Naive thymus-derived CD4-positive, alpha-beta T cell (primary cell): Measurements from ENCODE around the gene ISCU. TPM values are rescaled to one million over a fixed set of nuclear protein-coding genes. Genes with fewer than 3 reads are reported as not detected.
A peak's percentile ranks its signal among the peaks of the same experiment; 100 is the strongest.
"Not testable (repeated sequence)": the region's sequence is repeated elsewhere in the genome, so short reads cannot be mapped to it uniquely, and the experiment has no call there.

Experiments used
- ATAC-seq: fragments of 150-1000 bp; cut with Tn5 transposase; 2 replicates; pipeline ENCODE4 v1.10.0; 2021; ENCODE audit warnings: mild to moderate bottlenecking, moderate library complexity
- CTCF ChIA-PET: fragments of 350-600 bp; sonication (Branson Sonifier 250); formaldehyde crosslinking; loops from one replicate; lab custom pipeline; 2021; ENCODE audit warnings: antibody characterized with exemption; lab: Charles Lee
- POLR2A ChIA-PET: fragments of 350-600 bp; sonication (Branson Sonifier 250); formaldehyde crosslinking; loops from one replicate; lab custom pipeline; 2021; ENCODE audit warnings: antibody characterized with exemption, inconsistent platforms; lab: Charles Lee
- DNase-seq, 9 donors: peaks; one replicate each; pipeline versions ENCODE4 v3.0.0 to v3.0.0-alpha.2; 2020 to 2022; ENCODE audit warnings: mixed read lengths in 1 of 9
- H3K27ac ChIP-seq: one replicate; pipeline ENCODE4 v1.7.0; 2013; ENCODE audit warnings: mild to moderate bottlenecking, low read depth, low read length, moderate library complexity
- H3K27me3 ChIP-seq, 2 donors: one replicate each; pipeline ENCODE4 v1.7.0; 2013; ENCODE audit warnings: low read length in 2 of 2, mild to moderate bottlenecking in 2 of 2, moderate library complexity in 2 of 2; ENCODE audit not compliant: control insufficient read depth in 2 of 2, insufficient read depth in 2 of 2
- H3K36me3 ChIP-seq, 3 experiments: 1 replicate in 2 of 3; 2 replicates in 1 of 3; pipeline ENCODE4 v1.7.0; 2013; ENCODE audit warnings: low read length in 3 of 3, mild to moderate bottlenecking in 3 of 3, moderate library complexity in 1 of 3; ENCODE audit not compliant: insufficient read depth in 3 of 3, control insufficient read depth in 2 of 3
- H3K4me1 ChIP-seq, 2 donors: one replicate each; pipeline ENCODE4 v1.7.0; 2013; ENCODE audit warnings: low read length in 2 of 2, mild to moderate bottlenecking in 2 of 2, moderate library complexity in 1 of 2; ENCODE audit not compliant: control insufficient read depth in 2 of 2, insufficient read depth in 2 of 2
- H3K4me3 ChIP-seq: 2 replicates; pipeline ENCODE4 v1.7.0; 2013; ENCODE audit warnings: mild to moderate bottlenecking, low read length
- H3K9me3 ChIP-seq, 3 experiments: 1 replicate in 2 of 3; 2 replicates in 1 of 3; pipeline ENCODE4 v1.7.0; 2013; ENCODE audit warnings: low read length in 3 of 3; ENCODE audit not compliant: control insufficient read depth in 2 of 3
- H3K27ac Mint-ChIP-seq, 9 donors: one replicate each; pipeline ENCODE4 v1.8.0; 2020 to 2022; ENCODE audit warnings: mixed read lengths in 9 of 9, mild to moderate bottlenecking in 8 of 9, moderate library complexity in 5 of 9, inconsistent platforms in 2 of 9
- H3K27me3 Mint-ChIP-seq, 5 donors: one replicate each; pipeline ENCODE4 v1.8.0; 2021 to 2022; ENCODE audit warnings: mixed read lengths in 5 of 5, mild to moderate bottlenecking in 1 of 5
- H3K36me3 Mint-ChIP-seq, 5 donors: one replicate each; pipeline ENCODE4 v1.8.0; 2020 to 2022; ENCODE audit warnings: mixed read lengths in 5 of 5, mild to moderate bottlenecking in 3 of 5, inconsistent platforms in 1 of 5
- H3K4me1 Mint-ChIP-seq, 7 donors: one replicate each; pipeline ENCODE4 v1.8.0; 2020 to 2022; ENCODE audit warnings: mixed read lengths in 7 of 7, mild to moderate bottlenecking in 3 of 7, inconsistent platforms in 1 of 7
- H3K4me3 Mint-ChIP-seq, 10 donors: one replicate each; pipeline ENCODE4 v1.8.0; 2020 to 2022; ENCODE audit warnings: mild to moderate bottlenecking in 10 of 10, mixed read lengths in 10 of 10, moderate library complexity in 6 of 10, inconsistent platforms in 2 of 10
- H3K9me3 Mint-ChIP-seq, 11 donors: one replicate each; pipeline ENCODE4 v1.8.0; 2020 to 2022; ENCODE audit warnings: mixed read lengths in 11 of 11, mild to moderate bottlenecking in 4 of 11, inconsistent platforms in 1 of 11, moderate library complexity in 1 of 11
- intact Hi-C, 2 donors: fragments of 100-400 bp; cut with micrococcal nuclease; formaldehyde crosslinking; loops; one replicate each; pipeline ENCODE4 v1.15.1; 2023
- polyA plus RNA-seq, 2 donors: library from polyadenylated mRNA; unstranded; fragments of 300-500 nt; fragmentation: Illumina TruSeq; gene quantifications; one replicate each; pipeline ENCODE4 v1.2.3, GENCODE V29; 2021
- total RNA-seq, 6 experiments: library from RNA in 5 of 6; stranded (reverse) in 5 of 6; gene quantifications; 1 replicate in 5 of 6; 2 replicates in 1 of 6; pipeline ENCODE4 v1.2.3 and lab custom pipeline; 2021 to 2026

ISCU gene
- total and polyA plus RNA-seq, 7 experiments from 2014 or later: 51.7 to 401 (median 197) TPM

- Histone ChIP-seq H3K27me3 (no peaks in the 10 kb centered on the region), H3K9me3 (no peaks in the 10 kb centered on the region), H3K4me1 (peaks cover 22 to 56% of the 10 kb centered on the region in 2 donors), H3K36me3 (peaks cover 19 to 24% (median 22%) of the 10 kb centered on the region in 3 experiments), H3K4me3 (no peak overlapping the region), H3K27ac (peak overlapping the region; percentile 72)
- POLR2A ChIA-PET: interaction anchor here (15.1 kb wide), 1 partner anchor 63 kb away, joined by 200 read pairs; the partner anchor contains the start of gene SELPLG
- H3K4me1 Mint-ChIP-seq: peaks cover 28 to 100% (median 95%) of the 10 kb centered on the region in 7 donors
- DNase-seq (peak in 6 of 9 donors; percentile 13 to 43 (median 24)), ATAC-seq (no peak)
- H3K9me3 Mint-ChIP-seq: peaks cover 0 to 2% (median 0%) of the 10 kb centered on the region in 11 donors
- intact Hi-C loops: no loop called here
- CTCF ChIA-PET: interaction anchor here (0.6 to 9.7 kb wide), 10 partner anchors 9 to 1303 kb away, joined by 3 to 119 read pairs (median 4); partner anchors contain the start of gene ISCU
- H3K36me3 Mint-ChIP-seq: peaks cover 0 to 30% (median 25%) of the 10 kb centered on the region in 5 donors
- peaks cover 0 to 3% (median 0%) of the 10 kb centered on the region in 5 donors for H3K27me3 Mint-ChIP-seq
- H3K4me3 Mint-ChIP-seq: peak overlapping the region in 8 of 10 donors; percentile 7 to 91 (median 50)
- H3K27ac Mint-ChIP-seq: peak overlapping the region; percentile 20 to 99 (median 90)
Observed at GRCh38 chr12:108570743-108571608, 8.6 kb downstream of the ISCU start.

GRCh38 chr12:108571609-108572165, 9.3 kb downstream of the ISCU start:
- POLR2A ChIA-PET: interaction anchor here (1.7 to 15.1 kb wide), 2 partner anchors 46 to 63 kb away, joined by 7 to 200 read pairs; partner anchors contain the start of gene SELPLG
- peaks cover 33 to 100% (median 95%) of the 10 kb centered on the region in 7 donors for H3K4me1 Mint-ChIP-seq
- peaks cover 12 to 18% (median 17%) of the 10 kb centered on the region in 3 experiments for H3K36me3 ChIP-seq
- peaks cover 0 to 2% (median 0%) of the 10 kb centered on the region in 11 donors for H3K9me3 Mint-ChIP-seq
- intact Hi-C loops: no loop called here
- H3K4me3 ChIP-seq: no peak overlapping the region
- CTCF ChIA-PET: interaction anchor here (0.6 to 9.7 kb wide), 7 partner anchors 9 to 1303 kb away, joined by 3 to 119 read pairs (median 4); partner anchors contain the start of gene ISCU
- H3K27ac Mint-ChIP-seq: peak overlapping the region in 8 of 9 donors; percentile 51 to 99 (median 88)
- peaks cover 18 to 60% of the 10 kb centered on the region in 2 donors for H3K4me1 ChIP-seq
- no peaks in the 10 kb centered on the region for H3K9me3 ChIP-seq
- peaks cover 0 to 3% (median 0%) of the 10 kb centered on the region in 5 donors for H3K27me3 Mint-ChIP-seq
- H3K36me3 Mint-ChIP-seq: peaks cover 0 to 27% (median 25%) of the 10 kb centered on the region in 5 donors
- no peak for ATAC-seq
- DNase-seq: peak in 1 of 9 donors; percentile 8
- no peaks in the 10 kb centered on the region for H3K27me3 ChIP-seq
- peak overlapping the region; percentile 72 for H3K27ac ChIP-seq
- no peak overlapping the region for H3K4me3 Mint-ChIP-seq

GRCh38 chr12:108572166-108572790, 9.9 kb downstream of the ISCU start:
- peaks cover 18 to 60% of the 10 kb centered on the region in 2 donors for H3K4me1 ChIP-seq

GRCh38 chr12:108573317-108573716, 10.9 kb downstream of the ISCU start:
- peaks cover 0 to 9% (median 0%) of the 10 kb centered on the region in 11 donors for H3K9me3 Mint-ChIP-seq
- DNase-seq: no peak
- peaks cover 0 to 4% (median 0%) of the 10 kb centered on the region in 5 donors for H3K27me3 Mint-ChIP-seq
- intact Hi-C loops: no loop called here
- Histone ChIP-seq H3K9me3 (no peaks in the 10 kb centered on the region), H3K36me3 (peaks cover 0 to 8% (median under 1%) of the 10 kb centered on the region in 3 experiments), H3K4me1 (peaks cover 10 to 50% of the 10 kb centered on the region in 2 donors), H3K27ac (no peak overlapping the region), H3K4me3 (no peak overlapping the region), H3K27me3 (no peaks in the 10 kb centered on the region)
- ChIA-PET CTCF (interaction anchor here (0.6 to 1.1 kb wide), 2 partner anchors 91 to 118 kb away, joined by 3 read pairs; no protein-coding TSS in a partner anchor), POLR2A (interaction anchor here (1.7 to 15.1 kb wide), 2 partner anchors 44 to 61 kb away, joined by 7 to 200 read pairs; partner anchors contain the start of gene SELPLG)
- H3K4me1 Mint-ChIP-seq: peaks cover 34 to 95% (median 89%) of the 10 kb centered on the region in 7 donors
- H3K27ac Mint-ChIP-seq: peak overlapping the region in 6 of 9 donors; percentile 25 to 98 (median 87)
- H3K36me3 Mint-ChIP-seq: peaks cover 0 to 19% (median 14%) of the 10 kb centered on the region in 5 donors
- no peak overlapping the region for H3K4me3 Mint-ChIP-seq
- ATAC-seq: no peak

More at GRCh38 chr12:108572166-108572790, 9.9 kb downstream of the ISCU start:
- Mint-ChIP-seq H3K9me3 (peaks cover 0 to 2% (median 0%) of the 10 kb centered on the region in 11 donors), H3K36me3 (peaks cover 0 to 24% (median 20%) of the 10 kb centered on the region in 5 donors), H3K27ac (peak overlapping the region in 8 of 9 donors; percentile 74 to 99 (median 88)), H3K4me1 (peaks cover 34 to 100% (median 94%) of the 10 kb centered on the region in 7 donors), H3K27me3 (peaks cover 0 to 3% (median 0%) of the 10 kb centered on the region in 5 donors), H3K4me3 (no peak overlapping the region)
- Histone ChIP-seq H3K27ac (peak overlapping the region; percentile 72), H3K36me3 (peaks cover 6 to 13% (median 11%) of the 10 kb centered on the region in 3 experiments), H3K27me3 (no peaks in the 10 kb centered on the region), H3K9me3 (no peaks in the 10 kb centered on the region), H3K4me3 (no peak overlapping the region)
- no peak for ATAC-seq
- intact Hi-C loops: no loop called here
- peak in 1 of 9 donors; percentile 18 for DNase-seq
- CTCF ChIA-PET: interaction anchor here (0.8 to 9.7 kb wide), 3 partner anchors 10 to 92 kb away, joined by 3 to 119 read pairs (median 3); partner anchors contain the start of gene ISCU
- POLR2A ChIA-PET: interaction anchor here (0.5 to 15.1 kb wide), 3 partner anchors 45 to 520 kb away, joined by 3 to 200 read pairs (median 7); partner anchors contain the start of gene SELPLG

GRCh38 chr12:108574276-108574675, 11.9 kb downstream of the ISCU start:
- H3K27me3 Mint-ChIP-seq, H3K9me3 ChIP-seq, intact Hi-C loops, H3K27ac ChIP-seq, ATAC-seq, H3K36me3 ChIP-seq, H3K27me3 ChIP-seq, H3K4me3 ChIP-seq, DNase-seq, POLR2A ChIA-PET: not testable (repeated sequence)
- Mint-ChIP-seq H3K4me3 (peak overlapping the region in 3 of 10 donors; percentile 19 to 66 (median 25)), H3K36me3 (peaks cover 0 to 19% (median 5%) of the 10 kb centered on the region in 5 donors), H3K9me3 (peaks cover 0 to 17% (median 0%) of the 10 kb centered on the region in 11 donors), H3K27ac (peak overlapping the region in 7 of 9 donors; percentile 64 to 90 (median 87)), H3K4me1 (peaks cover 26 to 86% (median 79%) of the 10 kb centered on the region in 7 donors)
- CTCF ChIA-PET: interaction anchor here (0.6 to 0.7 kb wide), 2 partner anchors 582 to 1134 kb away, joined by 3 read pairs; no protein-coding TSS in a partner anchor
- H3K4me1 ChIP-seq: peaks cover 6 to 45% of the 10 kb centered on the region in 2 donors
